ENCODE data around the gene PQBP1.

GRCh38 chrX:48924270-48924669 is 26.5 kb downstream of the PQBP1 start:
- no peak for TF ChIP-seq CTCF (IDR thresholded peaks at IDR 0.05; ENCODE audit: poor library complexity)
- no peak for TF ChIP-seq EZH2 (IDR thresholded peaks at IDR 0.05; ENCODE audit: borderline replicate concordance)
- TF ChIP-seq EZH2phosphoT487 (IDR thresholded peaks at IDR 0.05; ENCODE audit: low read depth, severe bottlenecking, unreplicated experiment): no peak
